Right atrium auricular region (tissue), 2 donors: ENCODE measurements around the gene CTBP1. TPM values are rescaled to one million over a fixed set of nuclear protein-coding genes. Genes with fewer than 3 reads are reported as not detected.

Experiments
- DNase-seq: peaks from one replicate; pipeline ENCODE4 v3.0.0-alpha.2; 2019; ENCODE audit warnings: low spot score
- H3K27ac ChIP-seq, 2 donors: fragments of 200-600 bp; sonication (generic); 1 replicate in 1 of 2; 2 replicates in 1 of 2; pipeline ENCODE4 v1.5.1; 2016 to 2019
- H3K27me3 ChIP-seq, 2 donors: fragments of 200-600 bp; sonication (generic); one replicate each; pipeline versions ENCODE4 v1.5.1 to v1.6.0; 2017 to 2019
- H3K36me3 ChIP-seq: fragments of 200-600 bp; sonication (generic); one replicate; pipeline ENCODE4 v1.5.1; 2016
- H3K4me1 ChIP-seq, 2 donors: fragments of 200-600 bp; sonication (generic); one replicate each; pipeline versions ENCODE4 v1.5.1 to v1.6.0; 2017 to 2019
- H3K4me3 ChIP-seq, 2 donors: fragments of 200-600 bp; sonication (generic); 1 replicate in 1 of 2; 2 replicates in 1 of 2; pipeline ENCODE4 v1.5.1; 2017 to 2019; ENCODE audit warnings: mild to moderate bottlenecking in 1 of 2, moderate library complexity in 1 of 2
- H3K9me3 ChIP-seq, 2 donors: fragments of 200-600 bp; sonication (generic); one replicate each; pipeline ENCODE4 v1.5.1; 2019
- total RNA-seq, 2 donors: library from RNA; depleted of rRNA; stranded (reverse); fragments of >200 nt; gene quantifications; one replicate each; pipeline ENCODE4 v1.1.0, GENCODE V29; 2016
- TF ChIP-seq, protein P1 (sequence below), 2 donors: fragments of 200-600 bp; sonication (generic); IDR thresholded peaks; one replicate each; pipeline ENCODE4 v1.5.1; 2019; ENCODE audit warnings: antibody characterized with exemption in 2 of 2

Gene CTBP1
- total RNA-seq, 2 donors from 2014 or later = 104 to 140 TPM

DNA sequence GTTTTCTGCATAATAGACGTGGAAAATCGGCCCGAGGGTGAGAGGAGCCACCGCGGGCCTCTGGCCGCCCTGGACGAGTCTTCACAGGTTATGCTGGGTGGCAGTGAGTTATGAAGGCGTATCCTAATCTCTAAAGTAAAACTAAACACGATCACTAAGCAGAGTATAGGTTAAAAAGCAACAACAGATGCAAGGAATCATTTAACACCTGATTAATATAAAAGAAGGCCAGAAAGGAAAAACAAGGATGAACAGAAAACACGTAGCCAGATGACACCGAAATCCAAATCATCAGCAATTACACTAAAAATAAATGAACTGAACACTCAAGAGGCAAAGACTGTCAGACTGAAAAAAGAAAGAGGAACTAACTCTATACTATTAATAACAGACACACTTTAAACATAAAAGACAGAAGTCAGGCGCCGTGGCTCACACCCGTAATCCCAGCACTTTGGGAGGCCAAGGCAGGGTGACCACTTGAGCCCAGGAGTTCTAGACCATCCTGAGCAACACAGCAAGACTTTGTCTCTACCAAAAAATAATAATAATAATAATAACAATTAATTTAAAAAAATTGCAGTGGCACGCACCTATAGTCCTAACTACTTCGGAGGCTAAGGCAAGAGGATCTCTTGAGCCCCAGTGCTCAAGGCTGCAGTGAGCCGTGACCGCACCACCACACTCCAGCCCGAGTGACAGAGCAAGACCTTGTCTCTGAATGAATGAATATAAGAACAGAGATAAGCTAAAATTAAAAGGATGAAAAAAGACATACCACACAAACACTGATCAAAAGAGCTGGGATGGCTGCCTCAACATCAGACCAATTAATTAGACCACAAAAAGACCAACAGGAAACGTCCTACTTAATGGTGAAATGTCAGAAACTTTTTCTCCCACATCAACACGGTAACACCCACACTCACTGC, 30.0 kb downstream of the CTBP1 start:
- H3K4me1 ChIP-seq = peaks cover 0 to 44% of the 10 kb centered on the region in 2 donors
- peak overlapping the region in 1 of 2 donors; percentile 35 for H3K27ac ChIP-seq
- TF ChIP-seq, protein P1, sequence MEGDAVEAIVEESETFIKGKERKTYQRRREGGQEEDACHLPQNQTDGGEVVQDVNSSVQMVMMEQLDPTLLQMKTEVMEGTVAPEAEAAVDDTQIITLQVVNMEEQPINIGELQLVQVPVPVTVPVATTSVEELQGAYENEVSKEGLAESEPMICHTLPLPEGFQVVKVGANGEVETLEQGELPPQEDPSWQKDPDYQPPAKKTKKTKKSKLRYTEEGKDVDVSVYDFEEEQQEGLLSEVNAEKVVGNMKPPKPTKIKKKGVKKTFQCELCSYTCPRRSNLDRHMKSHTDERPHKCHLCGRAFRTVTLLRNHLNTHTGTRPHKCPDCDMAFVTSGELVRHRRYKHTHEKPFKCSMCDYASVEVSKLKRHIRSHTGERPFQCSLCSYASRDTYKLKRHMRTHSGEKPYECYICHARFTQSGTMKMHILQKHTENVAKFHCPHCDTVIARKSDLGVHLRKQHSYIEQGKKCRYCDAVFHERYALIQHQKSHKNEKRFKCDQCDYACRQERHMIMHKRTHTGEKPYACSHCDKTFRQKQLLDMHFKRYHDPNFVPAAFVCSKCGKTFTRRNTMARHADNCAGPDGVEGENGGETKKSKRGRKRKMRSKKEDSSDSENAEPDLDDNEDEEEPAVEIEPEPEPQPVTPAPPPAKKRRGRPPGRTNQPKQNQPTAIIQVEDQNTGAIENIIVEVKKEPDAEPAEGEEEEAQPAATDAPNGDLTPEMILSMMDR (IDR thresholded peaks at IDR 0.05) = no peak
- H3K4me3 ChIP-seq = no peak overlapping the region
- H3K27me3 ChIP-seq = no peaks in the 10 kb centered on the region
- DNase-seq = no peak
- no peaks in the 10 kb centered on the region for H3K9me3 ChIP-seq
- H3K36me3 ChIP-seq = peaks cover 67% of the 10 kb centered on the region

DNA sequence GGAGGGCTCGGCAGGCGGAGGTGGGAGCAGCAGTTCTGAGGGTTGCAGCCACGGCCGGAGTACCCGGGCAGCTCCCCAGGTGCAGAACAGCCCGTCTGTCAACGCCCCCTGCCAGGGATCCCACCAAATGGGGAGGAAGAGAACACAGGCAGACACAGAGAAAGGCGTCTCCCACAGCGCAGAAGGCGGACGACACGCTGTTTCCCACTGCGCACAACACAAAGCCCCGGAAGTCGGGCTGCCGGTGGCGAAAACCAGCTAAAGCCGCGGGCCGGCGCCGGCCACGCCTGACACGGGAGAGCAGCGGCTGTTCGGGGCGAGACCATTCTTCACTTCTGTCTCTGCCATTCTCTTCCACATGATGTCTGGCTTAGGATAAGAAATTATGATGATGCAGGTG, 31.6 kb downstream of the CTBP1 start:
- Histone ChIP-seq H3K27me3 (no peaks in the 10 kb centered on the region), H3K36me3 (peaks cover 67% of the 10 kb centered on the region), H3K27ac (no peak overlapping the region), H3K4me3 (no peak overlapping the region), H3K4me1 (peaks cover 0 to 44% of the 10 kb centered on the region in 2 donors), H3K9me3 (no peaks in the 10 kb centered on the region)
- TF ChIP-seq, protein P1 (IDR thresholded peaks at IDR 0.05) = no peak
- DNase-seq = no peak

DNA sequence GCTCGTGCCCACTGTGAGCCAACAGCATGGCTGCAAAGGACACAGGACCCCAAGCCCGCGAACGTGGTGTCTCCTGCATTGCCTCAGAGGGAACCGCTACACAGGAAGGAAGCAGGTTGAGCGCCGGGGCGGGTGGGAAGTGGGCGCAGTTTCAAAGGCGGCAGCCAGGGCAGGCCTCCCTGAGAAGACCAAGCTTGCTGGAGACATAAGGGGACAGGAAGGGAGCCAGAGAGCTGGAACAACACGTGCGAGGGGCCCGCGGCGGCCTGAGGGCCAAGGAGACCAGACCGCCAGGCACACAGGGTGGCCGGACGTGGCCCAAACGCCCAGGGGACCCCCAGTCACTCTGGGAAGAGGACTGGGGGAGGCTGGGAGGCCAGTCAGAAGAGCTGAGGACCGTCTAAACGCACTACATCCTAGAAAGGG, 32.0 kb downstream of the CTBP1 start:
- Histone ChIP-seq H3K27me3 (no peaks in the 10 kb centered on the region), H3K36me3 (peaks cover 70% of the 10 kb centered on the region), H3K4me3 (no peak overlapping the region), H3K4me1 (peaks cover 0 to 48% of the 10 kb centered on the region in 2 donors), H3K27ac (no peak overlapping the region), H3K9me3 (no peaks in the 10 kb centered on the region)
- TF ChIP-seq, protein P1 (IDR thresholded peaks at IDR 0.05) = no peak
- DNase-seq = no peak

DNA sequence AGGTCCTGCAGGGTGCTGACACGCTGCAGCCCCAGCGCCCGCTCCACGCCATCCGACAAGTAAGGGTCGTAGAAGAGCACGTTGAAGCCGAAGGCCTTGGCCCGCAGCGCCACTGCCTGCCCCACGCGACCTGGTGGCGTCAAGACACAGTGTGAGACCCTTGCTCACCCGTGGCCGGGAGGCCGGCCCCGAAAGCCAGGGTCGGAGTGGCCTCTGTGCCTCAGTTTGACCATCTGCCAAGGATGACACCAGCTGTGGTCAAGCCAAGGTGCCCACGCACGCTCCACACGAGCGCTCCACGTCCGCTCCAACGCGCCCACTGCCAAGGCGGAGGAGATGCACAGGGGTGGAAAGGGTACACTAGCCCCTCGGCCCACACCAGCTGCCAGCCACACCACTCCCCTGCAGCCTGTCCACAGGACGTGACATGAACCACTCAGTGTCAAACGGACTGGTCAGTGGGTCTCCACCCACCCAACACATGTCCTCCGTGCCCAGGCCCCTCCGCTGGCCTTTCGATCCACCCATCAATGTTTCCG, 32.8 kb downstream of the CTBP1 start:
- H3K9me3 ChIP-seq = no peaks in the 10 kb centered on the region
- peaks cover 68% of the 10 kb centered on the region for H3K36me3 ChIP-seq
- TF ChIP-seq, protein P1 (IDR thresholded peaks at IDR 0.05) = no peak
- no peak overlapping the region for H3K4me3 ChIP-seq
- no peak overlapping the region for H3K27ac ChIP-seq
- no peak for DNase-seq
- peaks cover 0 to 55% of the 10 kb centered on the region in 2 donors for H3K4me1 ChIP-seq
- no peaks in the 10 kb centered on the region for H3K27me3 ChIP-seq

DNA sequence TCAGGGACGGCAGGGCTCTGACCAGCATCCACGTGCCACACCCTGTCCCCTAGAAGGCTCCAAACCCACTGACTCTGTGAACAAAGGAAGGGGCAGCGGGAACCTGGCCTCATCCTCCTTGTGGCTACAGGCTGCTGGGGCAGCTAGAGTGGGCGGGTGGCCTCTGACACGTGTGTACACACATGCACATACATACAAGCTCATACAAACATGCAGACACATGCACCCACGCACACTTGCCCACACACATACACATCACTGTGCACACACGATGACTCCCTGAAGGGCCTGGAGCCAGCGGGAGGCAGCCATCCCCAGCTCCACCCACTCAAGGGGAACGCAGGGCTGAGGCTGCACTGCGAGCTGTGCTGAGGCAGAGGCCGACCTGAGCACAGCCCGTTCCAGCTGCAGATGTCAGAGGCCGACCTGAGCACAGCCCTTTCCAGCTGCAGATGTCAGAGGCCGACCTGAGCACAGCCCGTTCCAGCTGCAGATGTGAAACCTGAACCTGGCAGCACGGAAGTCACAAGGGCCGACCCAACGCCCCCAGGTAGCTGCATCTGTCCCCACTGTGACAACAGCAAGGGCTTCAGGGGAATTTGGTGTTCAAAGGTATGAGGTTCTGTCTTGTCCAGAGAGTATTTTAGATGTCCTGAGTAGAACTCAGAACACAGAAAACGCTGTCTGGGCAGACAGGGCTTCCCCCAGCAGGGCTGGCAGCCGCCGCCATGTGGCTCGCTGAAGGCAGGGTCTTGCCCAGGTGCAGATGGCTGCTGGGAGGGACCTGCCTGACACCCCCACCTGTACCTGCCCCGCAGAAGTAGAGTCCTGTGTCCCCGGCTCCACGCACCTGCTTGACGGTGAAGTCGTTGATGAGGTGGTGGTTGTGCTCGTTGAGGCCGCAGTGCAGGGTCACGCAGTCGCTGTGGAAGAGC, 33.5 kb downstream of the CTBP1 start:
- peaks cover 66% of the 10 kb centered on the region for H3K36me3 ChIP-seq
- H3K27me3 ChIP-seq = no peaks in the 10 kb centered on the region
- H3K4me3 ChIP-seq = no peak overlapping the region
- H3K9me3 ChIP-seq = no peaks in the 10 kb centered on the region
- no peak overlapping the region for H3K27ac ChIP-seq
- DNase-seq = no peak
- peaks cover 0 to 63% of the 10 kb centered on the region in 2 donors for H3K4me1 ChIP-seq
- TF ChIP-seq, protein P1 (IDR thresholded peaks at IDR 0.05) = no peak
